ENCODE data around the gene RNPEPL1. TPM values are rescaled to one million over a fixed set of nuclear protein-coding genes. Genes with fewer than 3 reads are reported as not detected.

Gene RNPEPL1
- total RNA-seq, 1 donor from 2014 or later = 40.5 TPM

- TF ChIP-seq, protein P1, sequence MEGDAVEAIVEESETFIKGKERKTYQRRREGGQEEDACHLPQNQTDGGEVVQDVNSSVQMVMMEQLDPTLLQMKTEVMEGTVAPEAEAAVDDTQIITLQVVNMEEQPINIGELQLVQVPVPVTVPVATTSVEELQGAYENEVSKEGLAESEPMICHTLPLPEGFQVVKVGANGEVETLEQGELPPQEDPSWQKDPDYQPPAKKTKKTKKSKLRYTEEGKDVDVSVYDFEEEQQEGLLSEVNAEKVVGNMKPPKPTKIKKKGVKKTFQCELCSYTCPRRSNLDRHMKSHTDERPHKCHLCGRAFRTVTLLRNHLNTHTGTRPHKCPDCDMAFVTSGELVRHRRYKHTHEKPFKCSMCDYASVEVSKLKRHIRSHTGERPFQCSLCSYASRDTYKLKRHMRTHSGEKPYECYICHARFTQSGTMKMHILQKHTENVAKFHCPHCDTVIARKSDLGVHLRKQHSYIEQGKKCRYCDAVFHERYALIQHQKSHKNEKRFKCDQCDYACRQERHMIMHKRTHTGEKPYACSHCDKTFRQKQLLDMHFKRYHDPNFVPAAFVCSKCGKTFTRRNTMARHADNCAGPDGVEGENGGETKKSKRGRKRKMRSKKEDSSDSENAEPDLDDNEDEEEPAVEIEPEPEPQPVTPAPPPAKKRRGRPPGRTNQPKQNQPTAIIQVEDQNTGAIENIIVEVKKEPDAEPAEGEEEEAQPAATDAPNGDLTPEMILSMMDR (conservative IDR thresholded peaks at IDR 0.05) = no peak
- no peaks in the 10 kb centered on the region for H3K9me3 Mint-ChIP-seq
- H3K36me3 Mint-ChIP-seq = peaks cover 3% of the 10 kb centered on the region
- peaks cover 9% of the 10 kb centered on the region for H3K4me1 Mint-ChIP-seq (ENCODE audit: unreplicated experiment)
- no peaks in the 10 kb centered on the region for H3K27me3 Mint-ChIP-seq
- H3K4me3 Mint-ChIP-seq = no peak overlapping the region
- no peak for DNase-seq (ENCODE audit: extremely low spot score, unreplicated experiment)
- no peak overlapping the region for H3K27ac Mint-ChIP-seq
These were observed 35.6 kb downstream of the RNPEPL1 start for GRCh38 chr2:240603846-240604245.

DNA sequence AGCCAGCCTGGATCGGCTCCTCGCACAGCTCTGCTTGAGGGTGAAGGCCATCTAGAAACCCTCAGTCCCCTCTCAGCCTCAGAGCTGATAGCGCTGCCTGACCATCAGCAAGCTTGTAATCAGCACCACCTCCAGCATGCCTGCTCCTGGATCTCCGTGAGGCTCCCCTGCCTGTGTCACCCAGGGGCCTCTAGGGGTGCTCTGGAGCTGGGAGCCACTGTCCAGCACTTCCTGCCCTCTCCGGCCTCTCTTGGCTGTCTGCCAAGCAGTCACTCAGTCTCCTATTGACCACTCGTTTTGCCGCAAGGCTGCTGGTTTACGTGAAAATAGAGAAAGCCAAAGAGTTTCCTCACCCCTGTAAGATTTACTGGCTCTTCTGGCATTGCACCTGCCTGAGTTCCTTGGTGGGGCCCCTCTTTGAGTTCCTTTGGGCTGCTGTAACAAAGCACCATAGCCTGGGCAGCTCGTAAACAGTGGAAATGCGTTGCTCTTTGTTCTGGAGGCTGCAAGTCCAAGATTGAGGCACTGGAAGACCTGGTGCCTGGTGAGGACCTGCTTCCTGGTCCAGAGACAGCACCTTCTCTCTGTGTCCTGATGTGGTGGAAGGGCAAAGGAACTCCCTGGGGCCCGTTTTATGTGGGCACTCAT, 36.1 kb downstream of the RNPEPL1 start:
- H3K36me3 Mint-ChIP-seq = peaks cover 3% of the 10 kb centered on the region
- H3K4me1 Mint-ChIP-seq (ENCODE audit: unreplicated experiment) = peaks cover 9% of the 10 kb centered on the region
- no peak for DNase-seq (ENCODE audit: extremely low spot score, unreplicated experiment)
- TF ChIP-seq, protein P1 (conservative IDR thresholded peaks at IDR 0.05) = peak; percentile 70
- H3K27ac Mint-ChIP-seq = peak overlapping the region; percentile 36
- no peaks in the 10 kb centered on the region for H3K9me3 Mint-ChIP-seq
- no peaks in the 10 kb centered on the region for H3K27me3 Mint-ChIP-seq
- no peak overlapping the region for H3K4me3 Mint-ChIP-seq

DNA sequence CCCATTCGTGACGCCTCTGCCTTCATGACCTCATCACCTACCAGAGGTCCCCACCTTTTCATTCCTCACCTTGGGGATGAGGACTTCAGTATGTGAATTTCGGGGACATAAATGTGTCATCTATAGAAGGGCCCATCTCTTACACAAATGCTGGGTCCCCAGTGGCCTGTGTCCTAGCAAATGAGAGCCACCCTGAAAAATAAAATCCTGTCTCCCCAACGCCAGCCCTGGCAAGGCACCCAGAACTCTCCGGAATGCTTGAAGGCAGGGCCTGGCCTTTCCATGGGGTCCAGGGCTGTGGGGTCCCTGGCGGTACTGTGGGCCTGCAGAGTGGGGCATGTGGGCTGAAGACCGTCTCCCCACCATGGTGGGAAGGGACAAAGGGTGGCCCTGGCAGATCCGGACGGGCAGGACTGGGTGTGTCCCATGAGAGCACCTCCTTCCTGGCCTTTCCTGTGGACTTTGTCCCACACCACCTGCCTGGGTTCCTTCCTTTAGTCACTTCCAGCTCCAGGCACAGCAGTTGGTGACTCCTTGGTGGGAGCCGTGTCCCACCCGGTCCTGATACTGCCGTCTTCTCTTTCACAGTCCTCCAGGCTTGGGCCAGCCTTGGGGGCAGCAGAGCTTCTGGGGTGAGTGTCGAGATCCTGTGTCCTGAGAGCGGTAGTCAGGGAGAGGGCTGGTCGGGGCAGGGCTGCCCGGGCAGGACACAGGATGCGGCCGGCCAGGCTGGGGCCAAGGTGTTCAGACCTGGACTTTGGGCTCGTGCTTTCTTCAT, 36.8 kb downstream of the RNPEPL1 start:
- Mint-ChIP-seq H3K4me3 (no peak overlapping the region), H3K27ac (no peak overlapping the region), H3K27me3 (no peaks in the 10 kb centered on the region), H3K4me1 (ENCODE audit: unreplicated experiment) (peaks cover 9% of the 10 kb centered on the region), H3K9me3 (no peaks in the 10 kb centered on the region), H3K36me3 (peaks cover under 1% of the 10 kb centered on the region)
- TF ChIP-seq, protein P1 (conservative IDR thresholded peaks at IDR 0.05) = no peak
- DNase-seq (ENCODE audit: extremely low spot score, unreplicated experiment) = no peak

GRCh38 chr2:240605867-240606743, 37.8 kb downstream of the RNPEPL1 start:
- Mint-ChIP-seq H3K4me3 (no peak overlapping the region), H3K27ac (no peak overlapping the region), H3K36me3 (peaks cover under 1% of the 10 kb centered on the region), H3K9me3 (no peaks in the 10 kb centered on the region), H3K4me1 (ENCODE audit: unreplicated experiment) (peaks cover 9% of the 10 kb centered on the region), H3K27me3 (no peaks in the 10 kb centered on the region)
- DNase-seq (ENCODE audit: extremely low spot score, unreplicated experiment) = no peak
- TF ChIP-seq, protein P1 (conservative IDR thresholded peaks at IDR 0.05) = no peak

GRCh38 chr2:240611601-240612210, 43.4 kb downstream of the RNPEPL1 start:
- Mint-ChIP-seq H3K4me1 (ENCODE audit: unreplicated experiment) (no peaks in the 10 kb centered on the region), H3K9me3 (no peaks in the 10 kb centered on the region), H3K36me3 (peaks cover 8% of the 10 kb centered on the region), H3K27ac (no peak overlapping the region), H3K27me3 (no peaks in the 10 kb centered on the region), H3K4me3 (no peak overlapping the region)
- TF ChIP-seq, protein P1 (conservative IDR thresholded peaks at IDR 0.05) = no peak
- DNase-seq (ENCODE audit: extremely low spot score, unreplicated experiment) = no peak
